Central memory CD8-positive, alpha-beta T cell (primary cell): Measurements from ENCODE around the gene SEC61A2.

Source experiments
- ATAC-seq: fragments of 150-1000 bp; cut with Tn5 transposase; replicated peaks from 2 replicates; pipeline ENCODE4 v1.10.0; 2022; ENCODE audit warnings: mild to moderate bottlenecking, moderate FRiP score, moderate number of reproducible peaks; ENCODE audit not compliant: poor library complexity, severe bottlenecking; ENCODE audit errors: extremely low read depth
- DNase-seq, 2 donors: peaks; one replicate each; pipeline ENCODE4 v3.0.0; 2021; ENCODE audit warnings: low spot score in 2 of 2
- H3K27ac Mint-ChIP-seq: one replicate; pipeline ENCODE4 v1.8.0; 2022; ENCODE audit warnings: low read depth, mild to moderate bottlenecking, moderate library complexity, mixed read lengths
- H3K27me3 Mint-ChIP-seq: one replicate; pipeline ENCODE4 v1.8.0; 2022; ENCODE audit warnings: mixed read lengths
- H3K36me3 Mint-ChIP-seq: one replicate; pipeline ENCODE4 v1.8.0; 2022; ENCODE audit warnings: mild to moderate bottlenecking, moderate library complexity, mixed read lengths; ENCODE audit not compliant: insufficient read depth
- H3K4me1 Mint-ChIP-seq: one replicate; pipeline ENCODE4 v1.8.0; 2022; ENCODE audit warnings: mixed read lengths
- H3K4me3 Mint-ChIP-seq: one replicate; pipeline ENCODE4 v1.8.0; 2022; ENCODE audit warnings: mild to moderate bottlenecking, moderate library complexity, mixed read lengths
- H3K9me3 Mint-ChIP-seq: one replicate; pipeline ENCODE4 v1.8.0; 2022; ENCODE audit warnings: mixed read lengths

The SEC61A2 gene

GRCh38 chr10:12212454-12212853, 83.0 kb downstream of the SEC61A2 start:
- Mint-ChIP-seq H3K4me3 (no peak overlapping the region), H3K27me3 (no peaks in the 10 kb centered on the region), H3K4me1 (peaks cover 39% of the 10 kb centered on the region), H3K36me3 (peaks cover 46% of the 10 kb centered on the region), H3K9me3 (no peaks in the 10 kb centered on the region), H3K27ac (no peak overlapping the region)
- DNase-seq (no peak), ATAC-seq (no peak)

- no peak for DNase-seq
- H3K4me3 Mint-ChIP-seq = no peak overlapping the region
- H3K9me3 Mint-ChIP-seq = no peaks in the 10 kb centered on the region
- H3K27ac Mint-ChIP-seq = no peak overlapping the region
- peaks cover 48% of the 10 kb centered on the region for H3K36me3 Mint-ChIP-seq
- H3K4me1 Mint-ChIP-seq = peaks cover 32% of the 10 kb centered on the region
- H3K27me3 Mint-ChIP-seq = no peaks in the 10 kb centered on the region
- ATAC-seq = no peak
Observed at GRCh38 chr10:12213621-12214020, 84.1 kb downstream of the SEC61A2 start.

GRCh38 chr10:12214093-12214492, 84.6 kb downstream of the SEC61A2 start:
- Mint-ChIP-seq H3K9me3 (no peaks in the 10 kb centered on the region), H3K36me3 (peaks cover 49% of the 10 kb centered on the region), H3K27me3 (no peaks in the 10 kb centered on the region), H3K27ac (peak overlapping the region; percentile 73), H3K4me3 (no peak overlapping the region), H3K4me1 (peaks cover 32% of the 10 kb centered on the region)
- ATAC-seq (no peak), DNase-seq (no peak)

- DNase-seq (peak in 1 of 2 donors; percentile 18), ATAC-seq (peak; percentile 14)
- no peaks in the 10 kb centered on the region for H3K27me3 Mint-ChIP-seq
- peaks cover 50% of the 10 kb centered on the region for H3K36me3 Mint-ChIP-seq
- H3K27ac Mint-ChIP-seq = peak overlapping the region; percentile 73
- H3K4me1 Mint-ChIP-seq = peaks cover 32% of the 10 kb centered on the region
- H3K9me3 Mint-ChIP-seq = no peaks in the 10 kb centered on the region
- H3K4me3 Mint-ChIP-seq = peak overlapping the region; percentile 19
Observed at GRCh38 chr10:12214763-12215218, 85.3 kb downstream of the SEC61A2 start.
